Muscle of leg (tissue), 11 donors: ENCODE measurements around the gene CNMD. TPM values are rescaled to one million over a fixed set of nuclear protein-coding genes. Genes with fewer than 3 reads are reported as not detected.
"Not testable (repeated sequence)": the region's sequence is repeated elsewhere in the genome, so short reads cannot be mapped to it uniquely, and the experiment has no call there.

Experiments used
- DNase-seq: peaks from one replicate; pipeline ENCODE4 v3.0.0; 2013
- H3K27ac ChIP-seq: one replicate; pipeline ENCODE4 v1.5.1; 2013; ENCODE audit warnings: mild to moderate bottlenecking, low read length, control low read depth
- H3K27me3 ChIP-seq: one replicate; pipeline ENCODE4 v1.6.1; 2013; ENCODE audit warnings: low read length; ENCODE audit not compliant: control insufficient read depth, insufficient read depth
- H3K36me3 ChIP-seq: one replicate; pipeline ENCODE4 v1.6.1; 2013; ENCODE audit warnings: low read length; ENCODE audit not compliant: control insufficient read depth, insufficient read depth
- H3K4me1 ChIP-seq: one replicate; pipeline ENCODE4 v1.6.1; 2013; ENCODE audit warnings: low read length; ENCODE audit not compliant: control insufficient read depth, insufficient read depth
- H3K4me3 ChIP-seq: one replicate; pipeline ENCODE4 v1.5.1; 2013; ENCODE audit warnings: low read length, control low read depth
- H3K9me3 ChIP-seq: replicated peaks from 2 replicates; pipeline ENCODE4 v1.6.1; 2013; ENCODE audit warnings: low read depth, low read length; ENCODE audit not compliant: control insufficient read depth
- WGBS: methylation state at CpG from one replicate; pipeline ENCODE4 v1.1.5; 2013; ENCODE audit warnings: missing lambda C conversion rate; ENCODE audit not compliant: insufficient coverage; 5-methylcytosine and 5-hydroxymethylcytosine counted together
- polyA plus RNA-seq, 8 donors: library from polyadenylated mRNA; unstranded; fragments of 120-200 nt; gene quantifications; one replicate each; pipeline versions ENCODE4 v1.2.1 to v1.2.3, GENCODE V29; 2013; ENCODE audit warnings: inconsistent platforms in 1 of 8, low replicate concordance in 1 of 8; ENCODE audit not compliant: insufficient read length in 8 of 8, insufficient read depth in 1 of 8
- total RNA-seq: library from RNA; stranded (reverse); fragments of 120-200 nt; gene quantifications from one replicate; pipeline ENCODE4 v1.2.4, GENCODE V29; 2013

CNMD gene
- total and polyA plus RNA-seq, 9 donors, result 0.36 to 1.1 (median 0.63) TPM

DNA sequence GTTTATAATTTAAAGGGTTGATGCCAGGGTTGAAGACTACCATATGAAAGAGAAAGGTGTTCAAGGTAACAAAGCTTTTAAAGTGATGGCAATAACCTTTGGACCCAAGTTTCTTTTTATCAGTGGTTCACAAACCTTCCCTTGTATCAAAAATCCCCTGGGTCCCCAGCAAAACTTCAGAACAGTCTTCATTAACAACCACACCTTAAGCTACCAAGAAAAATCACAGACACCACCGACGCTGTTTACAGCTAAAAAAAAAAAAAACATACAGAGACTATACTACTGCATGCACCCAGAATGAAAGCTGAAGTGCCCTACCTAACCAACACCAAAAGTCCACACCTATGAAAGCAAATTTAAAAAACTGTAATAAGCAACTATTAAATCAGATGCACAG lies 13.4 kb downstream of the CNMD start:
- Histone ChIP-seq H3K27ac (no peak overlapping the region), H3K36me3 (no peaks in the 10 kb centered on the region), H3K4me3 (no peak overlapping the region), H3K9me3 (no peaks in the 10 kb centered on the region), H3K27me3 (no peaks in the 10 kb centered on the region), H3K4me1 (no peaks in the 10 kb centered on the region)
- no peak for DNase-seq
- WGBS, result 60% methylated on average over 2 of the region's 2 CpGs

DNA sequence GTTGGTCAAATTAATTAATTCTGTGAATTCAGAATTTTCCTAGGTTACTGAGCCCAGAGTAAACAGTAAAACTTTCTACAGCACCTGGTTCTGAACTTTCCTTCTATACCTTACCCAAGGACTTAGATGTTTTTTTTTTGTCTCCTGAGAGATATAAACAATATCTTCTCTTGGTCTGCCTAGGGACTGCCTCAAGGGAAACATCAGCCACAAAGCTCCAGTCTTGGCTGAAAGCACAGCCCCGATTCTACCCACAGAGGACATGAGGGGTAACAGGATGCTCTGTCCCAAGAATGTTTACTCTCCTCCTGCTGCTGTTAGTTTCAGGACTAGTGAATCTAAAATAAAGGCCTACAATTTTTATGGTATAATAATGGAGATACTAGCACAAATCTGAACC lies 14.3 kb downstream of the CNMD start:
- Histone ChIP-seq H3K27ac (no peak overlapping the region), H3K4me1 (no peaks in the 10 kb centered on the region), H3K36me3 (no peaks in the 10 kb centered on the region), H3K27me3 (no peaks in the 10 kb centered on the region), H3K9me3 (no peaks in the 10 kb centered on the region), H3K4me3 (no peak overlapping the region)
- DNase-seq, result no peak
- no CpG with 5 or more reads among the region's 1 CpG for WGBS

DNA sequence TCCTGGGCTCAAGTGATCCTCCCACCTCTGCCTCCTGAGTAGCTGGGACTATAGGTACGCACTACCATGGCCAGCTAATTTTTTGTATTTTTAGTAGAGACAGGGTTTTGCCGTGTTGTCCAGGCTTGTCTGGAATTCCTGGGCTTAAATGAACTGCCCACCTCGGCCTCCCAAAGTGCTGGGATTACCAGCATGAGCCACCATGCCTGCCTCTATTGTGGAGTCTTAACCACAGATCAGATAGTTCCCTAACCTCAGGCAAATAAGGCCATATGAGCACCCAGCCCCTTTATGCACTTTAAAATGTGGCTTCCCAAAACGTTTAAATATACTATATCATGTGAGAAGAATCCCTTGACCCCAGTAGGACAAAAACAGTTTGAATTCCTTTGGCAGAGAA lies 16.4 kb downstream of the CNMD start:
- WGBS, result 80% methylated on average over 1 of the region's 4 CpGs
- no peak for DNase-seq
- Histone ChIP-seq H3K27ac (no peak overlapping the region), H3K27me3 (no peaks in the 10 kb centered on the region), H3K4me1 (no peaks in the 10 kb centered on the region), H3K4me3 (no peak overlapping the region), H3K36me3 (no peaks in the 10 kb centered on the region), H3K9me3 (no peaks in the 10 kb centered on the region)

DNA sequence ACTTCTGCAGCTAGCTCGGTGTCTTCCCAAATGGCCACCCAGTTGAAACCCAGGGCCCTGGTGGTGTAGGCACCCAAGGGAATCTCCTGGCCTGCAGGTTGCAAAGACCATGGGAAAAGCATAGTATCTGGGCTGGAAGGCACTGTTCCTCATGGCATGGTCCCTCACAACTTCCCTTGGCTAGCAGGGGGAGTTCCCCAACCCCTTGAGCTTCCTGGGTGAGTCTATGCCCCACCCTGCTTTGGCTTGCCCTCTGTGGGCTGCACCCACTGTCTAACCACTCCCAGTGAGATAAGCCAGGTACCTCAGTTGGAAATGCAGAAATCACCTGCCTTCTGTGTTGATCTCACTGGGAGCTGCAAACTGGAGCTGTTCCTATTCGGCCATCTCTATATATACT lies 18.3 kb downstream of the CNMD start:
- not testable (repeated sequence) for H3K27ac ChIP-seq, H3K27me3 ChIP-seq, H3K36me3 ChIP-seq, H3K4me3 ChIP-seq, H3K4me1 ChIP-seq, DNase-seq, H3K9me3 ChIP-seq
- WGBS, result 80% methylated on average over 1 of the region's 2 CpGs

DNA sequence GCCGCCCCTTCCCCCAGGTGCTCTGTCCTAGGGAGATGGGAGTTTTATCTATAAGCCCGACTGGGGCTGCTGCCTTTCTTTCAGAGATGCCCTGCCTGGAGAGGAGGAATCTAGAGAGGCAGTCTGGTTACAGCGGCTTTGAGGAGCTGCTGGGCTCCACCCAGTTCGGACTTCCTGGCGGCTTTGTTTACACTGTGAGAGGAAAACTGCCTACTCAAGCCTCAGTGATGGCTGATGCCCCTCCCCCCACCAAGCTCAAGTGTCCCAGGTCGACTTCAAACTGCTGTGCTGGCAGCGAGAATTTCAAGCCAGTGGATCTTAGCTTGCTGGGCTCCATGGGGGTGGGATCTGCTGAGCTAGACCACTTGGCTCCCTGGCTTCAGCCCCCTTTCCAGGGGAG lies 18.7 kb downstream of the CNMD start:
- not testable (repeated sequence) for H3K4me1 ChIP-seq, H3K27me3 ChIP-seq, H3K36me3 ChIP-seq, H3K9me3 ChIP-seq, DNase-seq, H3K4me3 ChIP-seq, H3K27ac ChIP-seq
- WGBS, result 75% methylated on average over 2 of the region's 7 CpGs

DNA sequence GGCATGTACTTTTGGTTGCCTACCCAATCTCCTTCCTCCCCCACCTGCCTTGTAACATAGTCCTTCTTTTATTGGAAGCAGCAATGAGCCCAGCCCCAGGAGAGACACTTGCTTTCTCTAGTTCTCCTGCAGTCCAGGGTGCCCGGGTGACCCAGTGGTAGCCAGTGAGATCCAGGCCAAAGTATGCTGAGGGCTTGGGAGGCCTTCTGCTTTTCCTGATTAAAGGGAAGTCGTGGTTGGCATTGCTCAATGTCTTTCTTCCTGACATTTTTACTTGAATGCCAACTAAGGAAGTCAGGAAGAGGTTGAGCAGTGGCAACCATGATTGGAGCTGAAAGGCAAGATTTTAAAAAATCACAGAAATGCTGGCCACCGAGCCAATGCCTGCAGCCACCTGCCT lies 25.7 kb downstream of the CNMD start:
- Histone ChIP-seq H3K4me3 (no peak overlapping the region), H3K27ac (no peak overlapping the region), H3K36me3 (no peaks in the 10 kb centered on the region), H3K9me3 (no peaks in the 10 kb centered on the region), H3K4me1 (peaks cover 9% of the 10 kb centered on the region), H3K27me3 (no peaks in the 10 kb centered on the region)
- WGBS, result no CpG with 5 or more reads among the region's 3 CpGs
- DNase-seq, result peak; percentile 72

DNA sequence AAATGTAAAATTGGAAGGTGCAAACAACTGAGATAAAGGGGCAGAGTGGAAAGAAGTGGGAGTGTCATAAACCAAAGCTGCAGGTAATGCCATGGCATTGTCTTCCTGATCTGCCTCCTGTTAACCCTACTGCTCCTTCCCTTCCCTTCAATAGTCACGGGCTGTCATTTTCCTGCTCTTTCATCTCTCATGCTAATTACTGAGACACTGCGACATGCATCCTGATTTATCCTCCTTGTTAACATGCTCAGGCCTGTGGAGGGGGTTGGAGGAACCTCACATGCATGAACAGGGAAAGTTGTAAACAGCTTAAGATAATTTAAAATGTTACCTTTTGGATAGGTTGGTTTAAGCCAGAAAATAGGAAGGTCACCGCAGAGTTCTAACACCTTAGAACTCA lies 27.2 kb downstream of the CNMD start:
- Histone ChIP-seq H3K9me3 (no peaks in the 10 kb centered on the region), H3K4me1 (peaks cover 9% of the 10 kb centered on the region), H3K36me3 (no peaks in the 10 kb centered on the region), H3K27me3 (no peaks in the 10 kb centered on the region), H3K27ac (no peak overlapping the region), H3K4me3 (no peak overlapping the region)
- WGBS, result no CpG with 5 or more reads among the region's 3 CpGs
- no peak for DNase-seq

DNA sequence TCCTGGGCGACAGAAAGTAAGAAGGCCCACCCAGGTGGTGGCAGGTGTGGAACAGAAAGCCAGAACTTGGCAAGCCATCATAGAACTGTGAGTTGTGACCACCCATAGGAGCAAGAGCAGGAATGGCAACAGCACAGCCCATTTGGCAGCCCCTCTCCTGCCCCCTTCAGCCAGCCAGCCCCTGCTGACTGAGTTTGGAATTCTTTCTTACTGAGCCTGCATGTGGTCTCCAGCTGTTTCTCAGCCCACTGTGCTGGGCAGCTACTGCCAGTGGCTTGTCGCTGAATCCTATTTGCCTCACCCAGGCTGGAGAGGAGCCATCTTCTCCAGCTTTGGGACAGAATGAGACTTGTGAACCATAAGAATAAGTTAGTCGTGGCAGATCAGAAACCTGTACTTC lies 28.3 kb downstream of the CNMD start:
- H3K4me1 ChIP-seq, result peaks cover 9% of the 10 kb centered on the region
- WGBS, result 70% methylated on average over 1 of the region's 3 CpGs
- H3K4me3 ChIP-seq, result no peak overlapping the region
- no peaks in the 10 kb centered on the region for H3K36me3 ChIP-seq
- DNase-seq, result peak; percentile 51
- no peaks in the 10 kb centered on the region for H3K9me3 ChIP-seq
- no peak overlapping the region for H3K27ac ChIP-seq
- H3K27me3 ChIP-seq, result no peaks in the 10 kb centered on the region

DNA sequence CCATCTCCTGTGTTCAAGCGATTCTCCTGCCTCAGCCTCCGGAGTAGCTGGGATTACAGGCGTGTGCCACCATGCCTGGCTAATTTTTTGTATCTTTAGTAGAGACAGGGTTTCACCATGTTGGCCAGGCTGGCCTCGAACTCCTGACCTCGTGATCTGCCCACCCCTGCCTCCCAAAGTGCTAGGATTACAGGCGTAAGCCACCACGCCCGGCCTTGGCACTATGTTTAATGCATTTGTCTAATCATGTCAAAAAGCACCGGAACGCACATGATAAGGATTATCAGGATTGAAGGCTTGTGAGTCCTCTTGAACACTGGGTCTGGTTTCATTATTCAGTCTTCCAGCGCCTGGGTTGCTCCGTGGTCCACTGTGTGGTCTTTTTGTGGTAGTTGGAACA lies 31.4 kb downstream of the CNMD start:
- 78% methylated on average over 8 of the region's 12 CpGs for WGBS
- H3K36me3 ChIP-seq, result not testable (repeated sequence)

DNA sequence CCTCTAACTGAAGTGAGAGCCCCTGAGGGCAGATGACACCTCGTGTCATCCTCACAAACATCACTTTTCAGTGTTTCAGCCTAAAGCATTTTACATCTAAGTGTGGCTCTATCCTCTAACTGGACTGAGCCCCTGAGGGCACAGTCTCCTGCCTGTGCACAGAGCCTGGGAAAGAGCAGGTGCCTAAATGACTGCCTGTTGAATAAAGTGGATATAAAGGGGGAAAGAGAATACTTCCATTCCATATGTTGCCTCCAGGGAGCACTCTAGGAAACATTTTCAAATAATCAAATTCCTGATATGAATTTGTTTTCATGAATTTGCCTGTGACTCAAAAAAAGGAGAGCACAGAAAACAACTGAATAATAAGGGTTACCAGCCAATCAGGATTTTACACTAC lies 32.2 kb downstream of the CNMD start:
- H3K27ac ChIP-seq, result no peak overlapping the region
- H3K4me3 ChIP-seq, result no peak overlapping the region
- H3K36me3 ChIP-seq, result no peaks in the 10 kb centered on the region
- H3K9me3 ChIP-seq, result no peaks in the 10 kb centered on the region
- no CpG with 5 or more reads among the region's 1 CpG for WGBS
- H3K27me3 ChIP-seq, result no peaks in the 10 kb centered on the region
- no peak for DNase-seq
- H3K4me1 ChIP-seq, result peaks cover 9% of the 10 kb centered on the region

More for the DNA sequence above, 31.4 kb downstream of the CNMD start:
- not testable (repeated sequence) for H3K27me3 ChIP-seq, H3K9me3 ChIP-seq, H3K27ac ChIP-seq, DNase-seq, H3K4me1 ChIP-seq, H3K4me3 ChIP-seq

DNA sequence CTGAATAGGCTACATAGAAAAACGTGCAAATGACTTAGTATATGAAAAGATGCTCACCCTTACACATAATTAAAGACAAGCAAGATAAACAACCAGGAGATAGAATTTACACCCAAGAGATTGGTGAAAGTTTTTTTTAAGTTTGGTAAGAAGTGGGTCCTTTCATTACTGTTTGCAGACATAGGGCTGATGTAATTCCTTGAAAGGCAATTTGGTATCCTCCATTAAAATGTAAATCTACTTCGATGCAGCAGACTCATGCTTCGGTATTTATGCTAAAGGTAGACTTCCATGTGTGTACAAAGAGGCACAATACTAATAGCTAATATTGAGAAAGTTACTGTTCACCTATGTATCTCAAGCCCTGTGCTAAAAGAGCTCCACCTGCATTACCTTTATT lies 33.5 kb downstream of the CNMD start:
- Histone ChIP-seq H3K27me3 (no peaks in the 10 kb centered on the region), H3K9me3 (no peaks in the 10 kb centered on the region), H3K36me3 (no peaks in the 10 kb centered on the region), H3K4me1 (peaks cover under 1% of the 10 kb centered on the region), H3K4me3 (no peak overlapping the region), H3K27ac (no peak overlapping the region)
- DNase-seq, result no peak
- no CpG with 5 or more reads among the region's 3 CpGs for WGBS
